Suprapubic skin (tissue), 4 donors: Measurements from ENCODE around the gene QSOX1. TPM values are rescaled to one million over a fixed set of nuclear protein-coding genes. Genes with fewer than 3 reads are reported as not detected.
"Not testable (repeated sequence)": the region's sequence is repeated elsewhere in the genome, so short reads cannot be mapped to it uniquely, and the experiment has no call there.

Source experiments
- DNase-seq, 2 donors: peaks; one replicate each; pipeline ENCODE4 v3.0.0-alpha.2; 2019; ENCODE audit warnings: low spot score in 2 of 2
- H3K27ac ChIP-seq: fragments of 200-600 bp; sonication (generic); one replicate; pipeline ENCODE4 v1.5.1; 2019
- H3K27me3 ChIP-seq: fragments of 200-600 bp; sonication (generic); one replicate; pipeline ENCODE4 v1.5.1; 2019
- H3K36me3 ChIP-seq: fragments of 200-600 bp; sonication (generic); one replicate; pipeline ENCODE4 v1.5.1; 2019
- H3K4me1 ChIP-seq: fragments of 200-600 bp; sonication (generic); one replicate; pipeline ENCODE4 v1.5.1; 2019
- H3K4me3 ChIP-seq: fragments of 200-600 bp; sonication (generic); one replicate; pipeline ENCODE4 v1.5.1; 2019; ENCODE audit warnings: mild to moderate bottlenecking
- H3K9me3 ChIP-seq: fragments of 200-600 bp; sonication (generic); one replicate; pipeline ENCODE4 v1.5.1; 2019
- EP300 ChIP-seq: sonication (generic); formaldehyde crosslinking; IDR thresholded peaks from one replicate; pipeline ENCODE4 v1.6.1; 2017; ENCODE audit warnings: antibody characterized with exemption
- POLR2A ChIP-seq, 2 donors: fragments of 450-650 bp; IDR thresholded peaks; one replicate each; pipeline ENCODE4 v1.6.1; 2017; ENCODE audit warnings: antibody characterized with exemption in 2 of 2, mild to moderate bottlenecking in 2 of 2, moderate library complexity in 2 of 2
- POLR2AphosphoS5 ChIP-seq, 3 donors: sonication (generic); formaldehyde crosslinking; IDR thresholded peaks; one replicate each; pipeline ENCODE4 v1.6.1; 2017; ENCODE audit warnings: antibody characterized with exemption in 3 of 3
- WGBS: methylation state at CpG from one replicate; pipeline ENCODE4 v1.1.5; 2018; 5-methylcytosine and 5-hydroxymethylcytosine counted together
- total RNA-seq, 4 donors: library from RNA; depleted of rRNA; stranded (reverse); fragments of >200 nt; gene quantifications; one replicate each; pipeline ENCODE4 v1.1.0, GENCODE V29; 2016
- TF ChIP-seq, protein P1 (sequence below), 2 donors: fragments of 200-600 bp in 1 of 2; fragments of 450-650 bp in 1 of 2; sonication (generic) in 1 of 2; IDR thresholded peaks; one replicate each; pipeline ENCODE4 v1.5.1; 2016 to 2019; ENCODE audit warnings: antibody characterized with exemption in 2 of 2, mild to moderate bottlenecking in 1 of 2, moderate library complexity in 1 of 2

The QSOX1 gene
- total RNA-seq, 4 donors from 2014 or later: 56.6 to 66.1 (median 61.5) TPM

DNA sequence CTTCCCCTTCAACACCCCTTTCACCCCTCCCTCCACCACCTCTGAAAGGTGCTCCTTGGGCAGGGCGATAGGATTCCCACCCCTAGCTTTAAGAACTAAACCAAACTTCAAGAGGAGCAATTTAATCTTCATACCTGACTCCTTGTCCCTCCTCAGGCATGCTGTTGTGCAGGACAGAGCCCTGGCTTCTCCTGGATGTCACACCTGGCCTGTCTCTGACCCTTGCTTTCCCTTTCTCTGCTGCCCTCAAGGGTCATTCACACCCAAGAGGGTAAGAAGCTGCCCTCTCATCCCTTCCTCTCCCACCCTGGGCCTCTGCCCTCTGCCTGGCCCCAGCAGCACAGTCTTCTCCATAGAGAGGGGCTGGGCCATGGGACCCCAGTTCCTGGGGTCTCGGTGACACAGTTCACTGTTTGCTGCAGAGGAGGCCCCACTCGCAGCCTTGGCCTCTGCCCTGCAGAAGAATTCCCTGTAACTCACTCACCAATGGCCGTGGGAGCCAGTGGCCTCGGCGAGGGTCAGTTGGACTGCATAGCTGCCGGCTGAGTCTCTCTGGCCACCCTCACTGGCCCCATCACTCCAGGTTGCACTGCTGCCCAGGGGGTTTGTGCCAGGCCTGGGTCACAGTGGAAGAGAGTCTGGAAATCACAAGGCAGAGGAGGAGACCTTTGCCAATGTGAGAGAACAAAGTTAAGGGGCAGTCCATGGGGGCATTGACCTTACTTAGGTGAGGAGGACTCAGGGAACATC lies 47.0 kb downstream of the QSOX1 start:
- Histone ChIP-seq H3K4me1 (no peaks in the 10 kb centered on the region), H3K36me3 (peaks cover 14% of the 10 kb centered on the region), H3K4me3 (no peak overlapping the region), H3K27ac (no peak overlapping the region), H3K9me3 (no peaks in the 10 kb centered on the region), H3K27me3 (no peaks in the 10 kb centered on the region)
- no peak for DNase-seq
- 99% methylated on average over 4 of the region's 7 CpGs for WGBS
- TF ChIP-seq POLR2AphosphoS5 (IDR thresholded peaks at IDR 0.05) (no peak), POLR2A (IDR thresholded peaks at IDR 0.05) (no peak), EP300 (no peak)
- TF ChIP-seq, protein P1, sequence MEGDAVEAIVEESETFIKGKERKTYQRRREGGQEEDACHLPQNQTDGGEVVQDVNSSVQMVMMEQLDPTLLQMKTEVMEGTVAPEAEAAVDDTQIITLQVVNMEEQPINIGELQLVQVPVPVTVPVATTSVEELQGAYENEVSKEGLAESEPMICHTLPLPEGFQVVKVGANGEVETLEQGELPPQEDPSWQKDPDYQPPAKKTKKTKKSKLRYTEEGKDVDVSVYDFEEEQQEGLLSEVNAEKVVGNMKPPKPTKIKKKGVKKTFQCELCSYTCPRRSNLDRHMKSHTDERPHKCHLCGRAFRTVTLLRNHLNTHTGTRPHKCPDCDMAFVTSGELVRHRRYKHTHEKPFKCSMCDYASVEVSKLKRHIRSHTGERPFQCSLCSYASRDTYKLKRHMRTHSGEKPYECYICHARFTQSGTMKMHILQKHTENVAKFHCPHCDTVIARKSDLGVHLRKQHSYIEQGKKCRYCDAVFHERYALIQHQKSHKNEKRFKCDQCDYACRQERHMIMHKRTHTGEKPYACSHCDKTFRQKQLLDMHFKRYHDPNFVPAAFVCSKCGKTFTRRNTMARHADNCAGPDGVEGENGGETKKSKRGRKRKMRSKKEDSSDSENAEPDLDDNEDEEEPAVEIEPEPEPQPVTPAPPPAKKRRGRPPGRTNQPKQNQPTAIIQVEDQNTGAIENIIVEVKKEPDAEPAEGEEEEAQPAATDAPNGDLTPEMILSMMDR (IDR thresholded peaks at IDR 0.05): no peak

DNA sequence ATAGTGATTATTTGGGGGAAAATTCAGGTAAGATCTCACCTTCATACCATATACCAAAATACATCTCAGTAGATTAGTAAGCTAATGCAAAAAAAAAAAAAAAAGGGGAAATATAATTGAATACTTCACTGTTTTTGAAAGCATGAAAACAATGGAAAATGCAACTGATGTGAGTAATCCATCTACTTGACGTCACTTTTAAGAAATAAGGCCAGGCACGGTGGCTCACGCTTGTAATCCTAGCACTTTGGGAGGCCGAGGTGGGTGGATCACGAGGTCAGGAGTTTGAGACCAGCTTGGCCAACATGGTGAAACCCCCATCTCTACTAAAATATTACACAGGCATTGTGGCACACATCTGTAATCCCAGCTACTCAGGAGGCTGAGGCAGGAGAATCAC lies 47.9 kb downstream of the QSOX1 start:
- not testable (repeated sequence) for H3K9me3 ChIP-seq, H3K27ac ChIP-seq, DNase-seq, H3K36me3 ChIP-seq, H3K4me3 ChIP-seq, H3K27me3 ChIP-seq, H3K4me1 ChIP-seq
- 79% methylated on average over 5 of the region's 5 CpGs for WGBS

DNA sequence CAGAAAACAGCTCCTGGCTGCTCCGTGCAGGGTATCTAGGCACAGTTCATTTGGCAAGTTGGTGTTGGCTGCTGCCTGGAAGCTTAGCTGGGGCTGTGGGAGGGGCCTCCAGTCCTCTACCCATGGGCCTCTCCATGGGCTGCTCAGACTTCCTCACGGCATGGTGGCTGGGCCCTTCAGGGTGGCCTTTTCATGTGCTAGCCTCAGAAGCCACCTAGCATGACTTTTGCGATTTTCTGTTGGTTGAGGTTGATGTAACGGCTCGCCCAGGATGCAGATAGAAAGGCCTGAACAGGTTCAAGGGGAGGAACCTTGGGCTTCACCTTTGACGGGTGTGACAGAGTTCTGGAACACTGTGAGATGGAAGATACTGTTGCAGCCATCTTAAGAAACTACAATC lies 49.6 kb downstream of the QSOX1 start:
- Histone ChIP-seq H3K27me3 (no peaks in the 10 kb centered on the region), H3K27ac (no peak overlapping the region), H3K4me3 (no peak overlapping the region), H3K4me1 (no peaks in the 10 kb centered on the region), H3K9me3 (no peaks in the 10 kb centered on the region), H3K36me3 (no peaks in the 10 kb centered on the region)
- 89% methylated on average over 6 of the region's 6 CpGs for WGBS
- TF ChIP-seq, protein P1 (IDR thresholded peaks at IDR 0.05): no peak
- TF ChIP-seq POLR2AphosphoS5 (IDR thresholded peaks at IDR 0.05) (no peak), POLR2A (IDR thresholded peaks at IDR 0.05) (no peak), EP300 (no peak)
- DNase-seq: no peak

DNA sequence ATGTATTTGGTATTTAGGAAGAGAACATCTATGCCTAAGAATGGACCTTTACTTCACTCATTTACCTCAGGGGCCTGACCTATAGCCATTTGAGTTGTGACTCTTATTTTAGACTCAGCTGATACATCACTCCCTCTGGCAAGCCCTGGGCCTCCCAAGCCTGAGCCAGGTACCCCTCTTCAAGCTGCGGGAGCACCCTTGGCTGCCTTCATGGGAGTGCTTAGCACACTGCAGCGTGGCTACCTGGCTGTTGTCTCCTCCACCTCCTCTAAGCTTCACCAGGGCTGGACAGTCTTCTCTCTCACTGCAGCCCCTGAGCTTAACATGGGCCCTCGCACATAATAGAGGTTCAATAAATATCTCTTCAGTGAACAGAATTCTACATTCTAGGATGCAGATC lies 51.9 kb downstream of the QSOX1 start:
- Histone ChIP-seq H3K36me3 (no peaks in the 10 kb centered on the region), H3K4me3 (no peak overlapping the region), H3K27ac (no peak overlapping the region), H3K27me3 (no peaks in the 10 kb centered on the region), H3K4me1 (no peaks in the 10 kb centered on the region), H3K9me3 (no peaks in the 10 kb centered on the region)
- TF ChIP-seq POLR2A (IDR thresholded peaks at IDR 0.05) (no peak), POLR2AphosphoS5 (IDR thresholded peaks at IDR 0.05) (no peak), EP300 (no peak)
- TF ChIP-seq, protein P1 (IDR thresholded peaks at IDR 0.05): no peak
- DNase-seq: no peak
- WGBS: 97% methylated on average over 3 of the region's 3 CpGs

DNA sequence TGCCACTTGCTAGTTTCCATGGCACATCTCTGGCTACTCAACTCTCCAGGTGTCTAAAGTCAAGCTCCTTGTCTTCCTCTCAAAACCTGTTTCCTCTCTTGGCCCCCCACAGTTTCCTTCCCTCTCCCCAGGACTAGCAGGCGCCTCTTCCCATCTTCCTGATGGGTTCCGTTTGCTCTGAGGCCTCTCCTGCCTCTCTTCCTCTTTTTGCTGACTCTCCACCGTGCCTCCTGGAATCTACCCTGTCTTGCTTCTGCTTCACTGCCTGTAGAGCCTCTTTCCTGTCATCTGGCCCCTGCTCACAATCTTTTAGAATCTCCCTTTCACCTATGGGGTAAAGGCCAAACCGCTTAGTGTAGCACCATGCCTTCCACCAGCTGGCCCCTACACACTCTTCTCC lies 53.6 kb downstream of the QSOX1 start:
- Histone ChIP-seq H3K27ac (no peak overlapping the region), H3K27me3 (no peaks in the 10 kb centered on the region), H3K4me3 (no peak overlapping the region), H3K9me3 (no peaks in the 10 kb centered on the region), H3K36me3 (no peaks in the 10 kb centered on the region), H3K4me1 (no peaks in the 10 kb centered on the region)
- TF ChIP-seq EP300: no peak
- TF ChIP-seq POLR2AphosphoS5 (IDR thresholded peaks at IDR 0.05): no peak
- TF ChIP-seq, protein P1 (IDR thresholded peaks at IDR 0.05): no peak
- no peak for TF ChIP-seq POLR2A (IDR thresholded peaks at IDR 0.05)
- DNase-seq: no peak
- 74% methylated on average over 4 of the region's 4 CpGs for WGBS
